Liver (tissue), 9 donors: ENCODE measurements around the gene AAMDC. TPM values are rescaled to one million over a fixed set of nuclear protein-coding genes. Genes with fewer than 3 reads are reported as not detected.
A peak's percentile ranks its signal among the peaks of the same experiment; 100 is the strongest.
"Not testable (repeated sequence)": the region's sequence is repeated elsewhere in the genome, so short reads cannot be mapped to it uniquely, and the experiment has no call there.

Experiments
- DNase-seq: peaks from one replicate; pipeline ENCODE4 v3.0.0-alpha.2; 2017; ENCODE audit warnings: low spot score
- H3K27ac ChIP-seq, 2 donors: one replicate each; pipeline ENCODE4 v1.7.0; 2013; ENCODE audit warnings: inconsistent platforms in 2 of 2, low read length in 2 of 2, control low read depth in 1 of 2, low read depth in 1 of 2, mild to moderate bottlenecking in 1 of 2
- H3K27me3 ChIP-seq, 4 donors: one replicate each; pipeline versions ENCODE4 v1.6.1 to v1.7.0; 2013; ENCODE audit warnings: low read length in 3 of 4, inconsistent platforms in 1 of 4, mild to moderate bottlenecking in 1 of 4, moderate library complexity in 1 of 4; ENCODE audit not compliant: control insufficient read depth in 4 of 4, insufficient read depth in 4 of 4
- H3K36me3 ChIP-seq, 4 donors: one replicate each; pipeline versions ENCODE4 v1.6.1 to v1.7.0; 2013; ENCODE audit warnings: low read length in 3 of 4, mild to moderate bottlenecking in 3 of 4, low read depth in 1 of 4, moderate library complexity in 1 of 4; ENCODE audit not compliant: control insufficient read depth in 4 of 4, insufficient read depth in 3 of 4
- H3K4me1 ChIP-seq, 4 donors: one replicate each; pipeline versions ENCODE4 v1.6.1 to v1.7.0; 2013; ENCODE audit warnings: low read length in 3 of 4, mild to moderate bottlenecking in 3 of 4, moderate library complexity in 1 of 4; ENCODE audit not compliant: control insufficient read depth in 4 of 4, insufficient read depth in 4 of 4
- H3K4me3 ChIP-seq, 3 donors: one replicate each; pipeline versions ENCODE4 v1.6.1 to v1.7.0; 2013; ENCODE audit warnings: low read length in 3 of 3, control low read depth in 1 of 3, low read depth in 1 of 3, mild to moderate bottlenecking in 1 of 3
- H3K9ac ChIP-seq, 2 donors: one replicate each; pipeline ENCODE4 v1.7.0; 2013; ENCODE audit warnings: low read length in 2 of 2, mild to moderate bottlenecking in 2 of 2, moderate library complexity in 2 of 2, control low read depth in 1 of 2, low read depth in 1 of 2
- H3K9me3 ChIP-seq, 4 donors: one replicate each; pipeline versions ENCODE4 v1.6.1 to v1.7.0; 2013; ENCODE audit warnings: low read length in 3 of 4; ENCODE audit not compliant: control insufficient read depth in 4 of 4
- ATF3 ChIP-seq: IDR thresholded peaks from 2 replicates; pipeline ENCODE4 v1.6.1; 2016; ENCODE audit warnings: antibody characterized with exemption
- FOXA1 ChIP-seq: IDR thresholded peaks from 2 replicates; pipeline ENCODE4 v1.6.1; 2016; ENCODE audit warnings: antibody characterized with exemption
- FOXA2 ChIP-seq: IDR thresholded peaks from 2 replicates; pipeline ENCODE4 v1.6.1; 2016; ENCODE audit warnings: antibody characterized with exemption
- HNF4A ChIP-seq, 2 donors: conservative IDR thresholded peaks; 2 replicates each; pipeline ENCODE4 v1.6.1; 2016; ENCODE audit warnings: antibody characterized with exemption in 2 of 2, mild to moderate bottlenecking in 2 of 2
- JUND ChIP-seq, 2 donors: IDR thresholded peaks; 2 replicates each; pipeline ENCODE4 v1.6.1; 2016; ENCODE audit warnings: antibody characterized with exemption in 2 of 2
- NR2F2 ChIP-seq: IDR thresholded peaks from 2 replicates; pipeline ENCODE4 v1.6.1; 2016; ENCODE audit warnings: antibody characterized with exemption
- RAD21 ChIP-seq, 2 donors: IDR thresholded peaks; 2 replicates each; pipeline ENCODE4 v1.6.1; 2016; ENCODE audit warnings: antibody characterized with exemption in 2 of 2, mild to moderate bottlenecking in 2 of 2
- REST ChIP-seq: IDR thresholded peaks from 2 replicates; pipeline ENCODE4 v1.6.1; 2016; ENCODE audit warnings: antibody characterized with exemption, mild to moderate bottlenecking
- RXRA ChIP-seq, 2 donors: IDR thresholded peaks; 2 replicates each; pipeline ENCODE4 v1.6.1; 2017 to 2018; ENCODE audit warnings: antibody characterized with exemption in 2 of 2, mild to moderate bottlenecking in 1 of 2
- TAF1 ChIP-seq: conservative IDR thresholded peaks from 2 replicates; pipeline ENCODE4 v1.6.1; 2016; ENCODE audit warnings: antibody characterized with exemption, mild to moderate bottlenecking
- WGBS: extraction: QIAGEN DNeasy Blood & Tissue Kit; methylation state at CpG from one replicate; pipeline ENCODE4 v1.1.7; 2013; 5-methylcytosine and 5-hydroxymethylcytosine counted together
- polyA plus RNA-seq, 2 donors: library from polyadenylated mRNA; stranded (reverse) in 1 of 2; unstranded in 1 of 2; fragments of 200-250 nt in 1 of 2; fragments of >200 nt in 1 of 2; fragmentation: Nextera tagmentation in 1 of 2; extraction: Ambion mirVana in 1 of 2; gene quantifications; one replicate each; pipeline versions ENCODE4 v1.2.1 to v1.2.3, GENCODE V29; 2013 to 2015
- total RNA-seq, 2 donors: library from RNA; depleted of rRNA; stranded (reverse); fragments of >200 nt; gene quantifications; one replicate each; pipeline ENCODE4 v1.2.3, GENCODE V29; 2014
- TF ChIP-seq, protein P1 (sequence below): IDR thresholded peaks from 2 replicates; pipeline ENCODE4 v1.6.1; 2016; ENCODE audit warnings: antibody characterized with exemption
- donor health status: healthy.
- donor health status: healthy.
- donor health status: healthy.
- donor health status: healthy.
- donor health status: healthy.

The AAMDC gene
- total and polyA plus RNA-seq, 4 donors: 7.4 to 31.1 (median 13.7) TPM

DNA sequence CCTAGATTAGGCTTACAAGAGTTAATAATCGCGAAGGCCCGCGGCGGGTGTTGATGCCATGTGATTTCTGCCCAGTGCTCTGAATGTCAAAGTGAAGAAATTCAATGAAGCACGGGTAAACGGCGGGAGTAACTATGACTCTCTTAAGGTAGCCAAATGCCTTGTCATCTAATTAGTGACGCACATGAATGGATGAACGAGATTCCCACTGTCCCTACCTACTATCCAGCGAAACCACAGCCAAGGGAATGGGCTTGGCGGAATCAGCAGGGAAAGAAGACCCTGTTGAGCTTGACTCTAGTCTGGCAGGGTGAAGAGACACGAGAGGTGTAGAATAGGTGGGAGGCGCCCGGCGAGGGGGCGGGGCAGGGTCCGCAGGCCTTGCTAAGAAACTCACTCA is 65.5 kb downstream of the AAMDC start:
- no peak overlapping the region for H3K9ac ChIP-seq
- no peak overlapping the region for H3K27ac ChIP-seq
- H3K4me3 ChIP-seq: no peak overlapping the region
- 90% methylated on average over 18 of the region's 18 CpGs for WGBS
- H3K9me3 ChIP-seq: no peaks in the 10 kb centered on the region
- no peak for TF ChIP-seq FOXA1
- no peak for TF ChIP-seq HNF4A (conservative IDR thresholded peaks at IDR 0.05)
- TF ChIP-seq RXRA (IDR thresholded peaks at IDR 0.05): no peak
- TF ChIP-seq, protein P1, sequence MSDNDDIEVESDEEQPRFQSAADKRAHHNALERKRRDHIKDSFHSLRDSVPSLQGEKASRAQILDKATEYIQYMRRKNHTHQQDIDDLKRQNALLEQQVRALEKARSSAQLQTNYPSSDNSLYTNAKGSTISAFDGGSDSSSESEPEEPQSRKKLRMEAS: no peak
- TF ChIP-seq ATF3: no peak
- TF ChIP-seq NR2F2: no peak
- TF ChIP-seq TAF1: no peak
- no peak for TF ChIP-seq RAD21 (IDR thresholded peaks at IDR 0.05)
- TF ChIP-seq REST: no peak
- TF ChIP-seq JUND (IDR thresholded peaks at IDR 0.05): no peak
- H3K27me3 ChIP-seq: no peaks in the 10 kb centered on the region
- H3K4me1 ChIP-seq: no peaks in the 10 kb centered on the region
- DNase-seq: no peak
- H3K36me3 ChIP-seq: peaks cover 0 to 22% (median 11%) of the 10 kb centered on the region in 4 donors

DNA sequence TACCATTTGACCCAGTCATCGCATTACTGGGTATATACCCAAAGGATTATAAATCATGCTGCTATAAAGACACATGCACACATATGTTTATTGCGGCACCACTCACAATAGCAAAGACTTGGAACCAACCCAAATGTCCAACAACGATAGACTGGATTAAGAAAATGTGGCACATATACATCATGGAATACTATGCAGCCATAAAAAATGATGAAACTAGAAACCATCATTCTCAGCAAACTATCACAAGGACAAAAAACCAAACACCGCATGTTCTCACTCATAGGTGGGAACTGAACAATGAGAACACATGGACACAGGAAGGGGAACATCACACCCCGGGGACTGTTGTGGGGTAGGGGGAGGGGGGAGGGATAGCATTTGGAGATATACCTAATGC is 68.1 kb downstream of the AAMDC start:
- H3K27ac ChIP-seq, DNase-seq, H3K9ac ChIP-seq, H3K4me3 ChIP-seq, H3K9me3 ChIP-seq, H3K4me1 ChIP-seq, H3K27me3 ChIP-seq: not testable (repeated sequence)
- peaks cover 0 to 14% (median 7%) of the 10 kb centered on the region in 4 donors for H3K36me3 ChIP-seq
- 87% methylated on average over 5 of the region's 5 CpGs for WGBS

DNA sequence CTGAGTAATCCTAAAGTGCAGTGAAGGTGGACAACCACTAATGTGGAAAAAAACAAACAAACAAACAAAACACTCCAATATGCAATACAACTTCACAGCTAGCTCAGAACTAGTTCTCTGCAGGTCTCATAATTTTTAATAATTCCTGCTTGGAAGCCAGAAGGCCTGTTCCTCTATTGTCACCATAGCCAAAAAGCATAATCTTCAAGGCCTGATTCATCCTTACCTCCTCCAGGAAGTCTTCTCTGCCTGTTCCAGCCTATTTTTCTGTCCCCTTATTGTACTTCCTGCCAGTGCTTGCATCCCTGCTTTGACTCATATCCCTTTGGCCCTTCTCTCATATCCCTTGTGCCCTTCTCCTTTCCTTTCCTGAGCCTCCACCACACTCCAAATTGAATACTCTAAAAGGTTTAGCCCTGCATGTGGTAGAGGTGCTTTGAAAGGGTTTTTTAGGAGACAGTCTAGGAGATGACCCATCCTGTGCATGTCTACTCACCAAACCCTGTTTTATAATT is 69.2 kb downstream of the AAMDC start:
- not testable (repeated sequence) for H3K9ac ChIP-seq, H3K4me1 ChIP-seq, H3K36me3 ChIP-seq, H3K9me3 ChIP-seq, H3K27me3 ChIP-seq, H3K4me3 ChIP-seq, DNase-seq, H3K27ac ChIP-seq

DNA sequence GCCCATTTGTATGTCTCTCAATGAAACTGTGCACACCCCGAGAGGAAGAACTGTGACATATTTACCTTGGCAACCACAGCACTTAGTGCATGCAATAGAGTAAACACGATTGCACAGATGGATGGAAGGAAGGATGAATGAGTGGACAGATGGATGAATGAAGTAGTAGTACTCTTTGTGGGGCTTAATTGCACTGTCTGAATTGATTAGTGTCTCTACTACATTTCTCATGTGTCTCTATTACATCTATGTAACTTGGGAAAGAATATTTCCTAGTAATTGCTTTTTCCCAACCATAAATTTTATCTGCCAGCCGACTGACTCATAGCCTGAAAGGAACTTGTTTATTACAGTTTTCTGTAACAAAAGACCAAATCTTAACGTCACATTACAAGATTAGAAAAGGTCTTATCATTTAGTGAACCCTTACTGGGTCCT is 69.7 kb downstream of the AAMDC start:
- not testable (repeated sequence) for H3K36me3 ChIP-seq, H3K4me3 ChIP-seq, H3K4me1 ChIP-seq, H3K27ac ChIP-seq, H3K9ac ChIP-seq, H3K9me3 ChIP-seq, H3K27me3 ChIP-seq, DNase-seq
- 57% methylated on average over 4 of the region's 4 CpGs for WGBS
- TF ChIP-seq FOXA1: peak; percentile 60
- TF ChIP-seq FOXA2: peak; percentile 81

GRCh38 chr11:77891256-77891655 is 70.3 kb downstream of the AAMDC start:
- 99% methylated on average over 7 of the region's 7 CpGs for WGBS
- H3K36me3 ChIP-seq: not testable (repeated sequence)

DNA sequence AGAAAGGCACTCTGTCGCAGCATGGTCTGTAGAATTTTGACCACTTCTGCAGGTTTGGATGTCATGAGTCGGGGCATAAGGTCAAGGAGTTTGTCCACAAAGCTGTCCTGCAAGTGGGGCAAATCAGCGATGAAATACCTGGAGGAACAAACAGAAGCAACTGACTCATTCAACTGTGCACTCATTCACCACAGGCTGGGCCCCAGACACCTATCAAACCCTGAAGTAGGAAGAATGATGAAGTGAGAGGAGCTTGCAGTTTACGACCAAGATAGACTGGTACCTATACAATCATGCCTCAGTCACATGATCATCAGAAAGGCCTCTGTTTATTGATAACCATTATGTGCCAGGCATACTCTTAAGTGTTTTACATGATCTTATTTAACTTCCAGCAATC is 70.8 kb downstream of the AAMDC start:
- not testable (repeated sequence) for H3K4me1 ChIP-seq, DNase-seq, H3K9ac ChIP-seq, H3K9me3 ChIP-seq, H3K27ac ChIP-seq, H3K4me3 ChIP-seq, H3K36me3 ChIP-seq, H3K27me3 ChIP-seq
- 95% methylated on average over 3 of the region's 4 CpGs for WGBS

More at GRCh38 chr11:77891256-77891655, 70.3 kb downstream of the AAMDC start:
- H3K9ac ChIP-seq, H3K4me1 ChIP-seq, DNase-seq, H3K9me3 ChIP-seq, H3K27me3 ChIP-seq, H3K27ac ChIP-seq, H3K4me3 ChIP-seq: not testable (repeated sequence)
